Measurements from ENCODE around the gene SLC15A1. TPM values are rescaled to one million over a fixed set of nuclear protein-coding genes. Genes with fewer than 3 reads are reported as not detected.
"Not testable (repeated sequence)": the region's sequence is repeated elsewhere in the genome, so short reads cannot be mapped to it uniquely, and the experiment has no call there.

The SLC15A1 gene
- total RNA-seq, 1 experiment from 2014 or later, result 1.9 TPM

DNA sequence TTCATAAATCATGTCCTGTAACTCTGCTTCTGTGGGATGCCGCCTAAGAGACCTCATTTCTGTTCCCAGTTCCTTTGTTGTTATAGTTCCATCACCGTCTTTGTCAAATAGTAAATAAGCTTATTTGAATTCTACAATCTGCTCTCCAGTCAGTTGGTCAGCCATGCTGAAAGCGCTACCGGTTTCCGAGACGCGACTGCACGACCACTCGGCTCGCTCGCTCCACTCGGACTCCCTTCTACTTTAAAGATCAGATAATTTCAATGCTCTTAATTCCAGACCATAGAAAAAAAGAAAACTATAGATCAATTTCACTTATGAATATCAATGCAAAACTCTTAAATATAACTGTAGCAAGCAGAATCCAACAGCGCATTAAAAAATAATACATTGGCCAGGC is 111.4 kb downstream of the SLC15A1 start:
- Histone ChIP-seq H3T11ph (ENCODE audit: low read length) (no peak overlapping the region), H2BK5ac (ENCODE audit: insufficient read length, low read length) (no peak overlapping the region), H4K8ac (replicated peaks; ENCODE audit: insufficient read length, low read depth, low read length) (no peak overlapping the region), H3K18ac (ENCODE audit: insufficient read length, low read depth, low read length) (no peak overlapping the region), H3K4me2 (ENCODE audit: insufficient read depth, insufficient read length, low read length) (no peak overlapping the region), H2BK15ac (ENCODE audit: low read depth, low read length) (no peak overlapping the region), H3K4me1 (ENCODE audit: insufficient read depth, low read length) (no peaks in the 10 kb centered on the region), H2BK20ac (ENCODE audit: low read depth, low read length, poor library complexity, severe bottlenecking) (no peak overlapping the region), H3K4ac (ENCODE audit: low read depth, low read length) (no peak overlapping the region), H3K79me1 (ENCODE audit: insufficient read depth, low read depth, low read length, poor library complexity, severe bottlenecking) (no peaks in the 10 kb centered on the region), H2AFZ (ENCODE audit: low read length) (no peak overlapping the region), H4K91ac (ENCODE audit: insufficient read length, low read depth, low read length) (no peak overlapping the region), H3K56ac (ENCODE audit: insufficient read length, low read depth, low read length) (no peak overlapping the region), H3K27ac (ENCODE audit: insufficient read length, low read depth, low read length) (no peak overlapping the region), H4K20me1 (ENCODE audit: control insufficient read depth, insufficient read depth, insufficient read length) (no peaks in the 10 kb centered on the region), H3K9me3 (ENCODE audit: control insufficient read depth, low read depth, low read length) (no peaks in the 10 kb centered on the region), H3K14ac (ENCODE audit: insufficient read depth, low read length) (no peak overlapping the region), H3K9ac (ENCODE audit: extremely low read depth, insufficient read length, low read length) (no peak overlapping the region), H3K23ac (ENCODE audit: insufficient read length, low read depth, low read length) (no peak overlapping the region), H3K27me3 (ENCODE audit: insufficient read depth, low read length) (no peaks in the 10 kb centered on the region), H2BK120ac (ENCODE audit: low read depth, low read length, poor library complexity, severe bottlenecking) (no peak overlapping the region), H3K23me2 (ENCODE audit: insufficient read length, low read depth, low read length, poor library complexity, severe bottlenecking) (no peaks in the 10 kb centered on the region), H3K79me2 (ENCODE audit: insufficient read depth, low read length) (no peaks in the 10 kb centered on the region), H2AK5ac (ENCODE audit: insufficient read length, low read length) (no peak overlapping the region), H2BK12ac (ENCODE audit: insufficient read length, low read depth, low read length) (no peak overlapping the region), H4K5ac (ENCODE audit: insufficient read length, low read depth, low read length) (no peak overlapping the region)
- H3K27ac Mint-ChIP-seq, result no peak overlapping the region
- H3K27me3 Mint-ChIP-seq (ENCODE audit: low read depth), result no peaks in the 10 kb centered on the region
- no peak overlapping the region for H3K4me3 Mint-ChIP-seq
- no peaks in the 10 kb centered on the region for H3K9me3 Mint-ChIP-seq
- no CpG with 5 or more reads among the region's 13 CpGs for WGBS (ENCODE audit: extremely low coverage, insufficient read length, low lambda C conversion rate)
- no peaks in the 10 kb centered on the region for H3K4me1 Mint-ChIP-seq
- DNase-seq, result no peak
- no peaks in the 10 kb centered on the region for H3K36me3 Mint-ChIP-seq (ENCODE audit: insufficient read depth in 1 of 3, low read depth in 3 of 3)
- no peak for TF ChIP-seq CTCF (conservative IDR thresholded peaks at IDR 0.05)

- H4K8ac ChIP-seq (replicated peaks; ENCODE audit: insufficient read length, low read depth, low read length); H3K36me3 Mint-ChIP-seq (ENCODE audit: insufficient read depth in 1 of 3, low read depth in 3 of 3); H2BK120ac ChIP-seq (ENCODE audit: low read depth, low read length, poor library complexity, severe bottlenecking); H3K27ac ChIP-seq (ENCODE audit: insufficient read length, low read depth, low read length); H2BK20ac ChIP-seq (ENCODE audit: low read depth, low read length, poor library complexity, severe bottlenecking); H3K4me1 ChIP-seq (ENCODE audit: insufficient read depth, low read length); H3K27ac Mint-ChIP-seq; H2BK5ac ChIP-seq (ENCODE audit: insufficient read length, low read length); H3K4me2 ChIP-seq (ENCODE audit: insufficient read depth, insufficient read length, low read length); H3K56ac ChIP-seq (ENCODE audit: insufficient read length, low read depth, low read length); H3K23ac ChIP-seq (ENCODE audit: insufficient read length, low read depth, low read length); H3K4ac ChIP-seq (ENCODE audit: low read depth, low read length); H4K5ac ChIP-seq (ENCODE audit: insufficient read length, low read depth, low read length); H3K18ac ChIP-seq (ENCODE audit: insufficient read length, low read depth, low read length); H3K14ac ChIP-seq (ENCODE audit: insufficient read depth, low read length); DNase-seq; H3K27me3 Mint-ChIP-seq (ENCODE audit: low read depth); H3K23me2 ChIP-seq (ENCODE audit: insufficient read length, low read depth, low read length, poor library complexity, severe bottlenecking); H2BK15ac ChIP-seq (ENCODE audit: low read depth, low read length); H3T11ph ChIP-seq (ENCODE audit: low read length); H3K4me1 Mint-ChIP-seq; H4K20me1 ChIP-seq (ENCODE audit: control insufficient read depth, insufficient read depth, insufficient read length); H2BK12ac ChIP-seq (ENCODE audit: insufficient read length, low read depth, low read length); H3K4me3 Mint-ChIP-seq; H2AK5ac ChIP-seq (ENCODE audit: insufficient read length, low read length); H3K79me2 ChIP-seq (ENCODE audit: insufficient read depth, low read length); H3K27me3 ChIP-seq (ENCODE audit: insufficient read depth, low read length); H2AFZ ChIP-seq (ENCODE audit: low read length); H3K9me3 ChIP-seq (ENCODE audit: control insufficient read depth, low read depth, low read length); H3K9ac ChIP-seq (ENCODE audit: extremely low read depth, insufficient read length, low read length); H4K91ac ChIP-seq (ENCODE audit: insufficient read length, low read depth, low read length); H3K79me1 ChIP-seq (ENCODE audit: insufficient read depth, low read depth, low read length, poor library complexity, severe bottlenecking); H3K9me3 Mint-ChIP-seq: not testable (repeated sequence)
- WGBS (ENCODE audit: extremely low coverage, insufficient read length, low lambda C conversion rate), result no CpG with 5 or more reads among the region's 4 CpGs
Observed at GRCh38 chr13:98639785-98640184, 112.7 kb downstream of the SLC15A1 start.

All from H9 (cell line).